Activated gamma-delta T cell treated with Interleukin-2 at 50 U/mL for 16 hours (primary cell): Measurements from ENCODE around the gene LANCL3.

ENCODE experiments used
- DNase-seq: peaks from one replicate; pipeline ENCODE4 v3.0.0-alpha.2; 2020

The LANCL3 gene

GRCh38 chrX:37685381-37686359, 114.2 kb downstream of the LANCL3 start, which contains the start of gene XK:
TSS of gene XK (plus strand) at chrX:37685791. CDS start at chrX:37685962, 171 bp downstream.
- DNase-seq: peak; percentile 7

- no peak for DNase-seq
Observed at GRCh38 chrX:37686369-37686995, 115.0 kb downstream of the LANCL3 start.

GRCh38 chrX:37686996-37687395, 115.5 kb downstream of the LANCL3 start:
- DNase-seq: no peak

GRCh38 chrX:37690119-37690518, 118.7 kb downstream of the LANCL3 start:
- no peak for DNase-seq

GRCh38 chrX:37692918-37693317, 121.5 kb downstream of the LANCL3 start:
- DNase-seq: no peak

GRCh38 chrX:37697169-37697760, 125.8 kb downstream of the LANCL3 start:
- no peak for DNase-seq

- no peak for DNase-seq
Observed at GRCh38 chrX:37701588-37701987, 130.1 kb downstream of the LANCL3 start.

- no peak for DNase-seq
Observed at GRCh38 chrX:37711991-37712390, 140.5 kb downstream of the LANCL3 start.

GRCh38 chrX:37712458-37712857, 141.0 kb downstream of the LANCL3 start:
- DNase-seq: no peak

- no peak for DNase-seq
Observed at GRCh38 chrX:37714479-37714878, 143.0 kb downstream of the LANCL3 start.

- DNase-seq: no peak
Observed at GRCh38 chrX:37716602-37717001, 145.1 kb downstream of the LANCL3 start.

GRCh38 chrX:37717708-37718107, 146.2 kb downstream of the LANCL3 start:
- DNase-seq: no peak

- no peak for DNase-seq
Observed at GRCh38 chrX:37722595-37722994, 151.1 kb downstream of the LANCL3 start.

GRCh38 chrX:37726346-37726745, 154.9 kb downstream of the LANCL3 start:
- DNase-seq: no peak
